GM12874 (cell line): ENCODE measurements around the gene FNDC8.
A peak's percentile ranks its signal among the peaks of the same experiment; 100 is the strongest.

Experiments used
- TF ChIP-seq, protein P1 (sequence below): IDR thresholded peaks from 2 replicates; pipeline ENCODE4 v1.5.1; 2011; ENCODE audit warnings: low read depth, mild to moderate bottlenecking, control low read depth, low read length, moderate library complexity; ENCODE audit not compliant: insufficient read depth

Gene FNDC8

GRCh38 chr17:35088356-35088880 lies 33.0 kb upstream of the FNDC8 start:
- TF ChIP-seq, protein P1, sequence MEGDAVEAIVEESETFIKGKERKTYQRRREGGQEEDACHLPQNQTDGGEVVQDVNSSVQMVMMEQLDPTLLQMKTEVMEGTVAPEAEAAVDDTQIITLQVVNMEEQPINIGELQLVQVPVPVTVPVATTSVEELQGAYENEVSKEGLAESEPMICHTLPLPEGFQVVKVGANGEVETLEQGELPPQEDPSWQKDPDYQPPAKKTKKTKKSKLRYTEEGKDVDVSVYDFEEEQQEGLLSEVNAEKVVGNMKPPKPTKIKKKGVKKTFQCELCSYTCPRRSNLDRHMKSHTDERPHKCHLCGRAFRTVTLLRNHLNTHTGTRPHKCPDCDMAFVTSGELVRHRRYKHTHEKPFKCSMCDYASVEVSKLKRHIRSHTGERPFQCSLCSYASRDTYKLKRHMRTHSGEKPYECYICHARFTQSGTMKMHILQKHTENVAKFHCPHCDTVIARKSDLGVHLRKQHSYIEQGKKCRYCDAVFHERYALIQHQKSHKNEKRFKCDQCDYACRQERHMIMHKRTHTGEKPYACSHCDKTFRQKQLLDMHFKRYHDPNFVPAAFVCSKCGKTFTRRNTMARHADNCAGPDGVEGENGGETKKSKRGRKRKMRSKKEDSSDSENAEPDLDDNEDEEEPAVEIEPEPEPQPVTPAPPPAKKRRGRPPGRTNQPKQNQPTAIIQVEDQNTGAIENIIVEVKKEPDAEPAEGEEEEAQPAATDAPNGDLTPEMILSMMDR, result no peak

DNA sequence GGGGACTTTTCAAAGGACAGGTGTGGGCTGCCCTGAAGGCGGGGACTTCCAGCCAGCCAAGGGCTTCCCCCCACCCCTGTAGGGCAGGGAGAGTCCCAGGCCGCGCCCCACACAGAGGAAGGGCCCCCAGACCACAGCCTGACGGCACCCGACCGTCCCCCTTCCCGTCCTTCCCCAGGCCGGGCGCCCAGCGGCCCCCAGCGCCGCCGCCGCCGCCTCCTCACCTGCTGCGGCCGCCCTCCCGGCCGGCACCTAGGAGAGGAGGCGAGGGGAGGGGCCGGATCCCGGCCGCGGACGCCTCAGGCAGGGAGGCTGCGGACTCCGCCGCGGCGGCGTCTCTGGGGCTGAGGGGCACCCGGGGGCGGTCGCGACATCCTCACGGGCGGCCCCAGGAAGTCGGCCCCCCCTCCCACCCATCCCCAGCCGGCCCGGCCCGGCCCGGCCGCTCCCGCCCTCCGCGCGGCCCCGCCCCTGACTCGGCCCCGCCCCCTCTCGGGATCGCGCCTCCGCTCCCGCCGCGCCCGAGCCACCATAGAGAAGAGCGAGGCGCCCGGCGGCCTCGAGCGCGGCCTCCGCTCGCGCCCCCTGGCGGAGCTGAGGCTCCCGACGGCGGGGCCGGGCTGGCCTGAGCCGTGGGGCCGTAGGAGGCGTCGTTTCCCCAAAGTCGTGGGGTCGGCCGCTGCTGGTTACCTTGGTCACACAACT lies 32.4 kb upstream of the FNDC8 start:
- TF ChIP-seq, protein P1, result peak; percentile 87

DNA sequence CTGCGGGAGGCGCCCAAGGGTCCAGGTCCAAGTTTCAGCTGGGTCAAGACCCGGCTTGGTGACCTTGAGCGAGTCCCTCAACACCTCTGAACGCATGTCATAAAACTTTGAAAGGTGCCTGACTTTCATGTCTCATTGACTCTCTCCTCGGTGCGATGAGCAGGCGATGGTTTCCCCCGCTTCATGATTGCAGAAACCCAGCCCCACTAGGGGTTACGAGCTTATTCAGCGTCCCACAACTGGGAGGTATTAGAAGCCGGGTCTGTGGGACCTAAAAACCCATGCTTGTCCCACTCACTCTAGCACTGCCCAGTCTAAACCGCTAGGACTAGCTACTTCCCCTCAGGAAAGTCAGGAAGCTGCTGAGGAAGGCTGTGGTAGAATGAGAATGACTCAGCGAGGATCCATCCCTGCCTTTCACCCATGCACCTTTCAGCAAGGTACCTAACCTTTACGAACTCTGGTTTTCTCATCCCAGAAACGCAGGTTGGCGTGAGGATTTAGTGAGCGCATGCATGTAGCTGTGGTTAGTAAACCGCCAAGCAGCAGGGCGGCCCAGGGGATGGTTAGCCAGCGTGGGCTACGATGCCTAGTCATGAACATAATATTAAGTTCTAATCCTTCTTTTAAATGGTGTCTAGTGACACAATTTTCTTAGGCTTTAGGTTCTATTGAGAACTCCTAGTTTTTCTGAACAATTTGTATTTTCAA lies 31.7 kb upstream of the FNDC8 start:
- TF ChIP-seq, protein P1, result no peak

- TF ChIP-seq, protein P1, result no peak
These were observed 26.5 kb upstream of the FNDC8 start for GRCh38 chr17:35094902-35095301.

- TF ChIP-seq, protein P1, result no peak
These were observed 25.7 kb upstream of the FNDC8 start for GRCh38 chr17:35095741-35096140.

DNA sequence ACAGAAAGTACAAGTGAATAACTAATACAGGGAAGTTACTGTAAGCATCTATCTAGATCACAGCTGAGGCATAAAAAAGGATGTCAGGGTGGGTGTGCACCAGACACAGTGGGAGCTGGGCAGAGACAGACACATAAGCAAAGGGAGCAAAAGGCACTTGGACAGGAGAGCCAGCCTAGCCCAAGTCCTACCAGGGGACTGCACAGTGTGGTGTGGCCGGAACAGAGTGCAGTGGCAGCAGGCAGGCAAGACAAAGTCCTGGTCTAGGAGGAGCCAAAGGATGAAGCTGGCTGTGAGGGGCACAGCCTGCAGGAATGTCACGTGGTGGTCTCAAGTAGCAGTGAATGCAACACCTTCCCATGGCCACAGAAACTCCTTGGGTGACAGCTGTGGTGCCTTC lies 23.6 kb upstream of the FNDC8 start:
- TF ChIP-seq, protein P1, result no peak

- TF ChIP-seq, protein P1, result no peak
These were observed 21.5 kb upstream of the FNDC8 start for GRCh38 chr17:35099908-35100307.
